H1 (cell line): ENCODE results near the gene SLIT3. TPM values are rescaled to one million over a fixed set of nuclear protein-coding genes. Genes with fewer than 3 reads are reported as not detected.

Source experiments
- CTCF ChIA-PET: fragments of 300-600 bp; sonication (Branson Sonifier 250); formaldehyde crosslinking; loops from one replicate; lab custom pipeline; 2021; ENCODE audit not compliant: partially characterized antibody; lab: Charles Lee
- POLR2A ChIA-PET: fragments of 300-600 bp; sonication (Branson Sonifier 250); formaldehyde crosslinking; loops from one replicate; lab custom pipeline; 2021; ENCODE audit warnings: inconsistent platforms; ENCODE audit not compliant: partially characterized antibody; lab: Charles Lee
- DNase-seq, 2 experiments: peaks; one replicate each; pipeline versions ENCODE4 v3.0.0 to v3.0.0-alpha.2; 2010 to 2022; ENCODE audit warnings: low spot score in 2 of 2, low read depth in 1 of 2, mixed read lengths in 1 of 2
- FAIRE-seq: peaks from 2 replicates; lab custom pipeline; 2011; peaks lifted over from hg19 to GRCh38; lab: Jason Lieb, UNC
- H2AFZ ChIP-seq: 2 replicates; pipeline ENCODE4 v1.8.1; 2012; ENCODE audit warnings: low read length, inconsistent platforms
- H2AK5ac ChIP-seq: 2 replicates; pipeline ENCODE4 v1.6.1; 2013; ENCODE audit warnings: low read depth, low read length
- H2BK120ac ChIP-seq: replicated peaks from 2 replicates; pipeline ENCODE3; 2013; ENCODE audit warnings: low read depth, low read length, inconsistent platforms
- H2BK12ac ChIP-seq: 2 replicates; pipeline ENCODE4 v1.6.1; 2013; ENCODE audit warnings: low read depth, low read length
- H2BK15ac ChIP-seq: 2 replicates; pipeline ENCODE4 v1.6.1; 2013; ENCODE audit warnings: low read length
- H2BK20ac ChIP-seq: 2 replicates; pipeline ENCODE4 v1.6.1; 2013; ENCODE audit warnings: low read length
- H2BK5ac ChIP-seq: 2 replicates; pipeline ENCODE4 v1.6.1; 2013; ENCODE audit warnings: low read depth, low read length
- H3K14ac ChIP-seq: 2 replicates; pipeline ENCODE4 v1.6.1; 2013; ENCODE audit warnings: inconsistent platforms; ENCODE audit not compliant: insufficient read length
- H3K18ac ChIP-seq: 2 replicates; pipeline ENCODE4 v1.6.1; 2013; ENCODE audit warnings: low read length; ENCODE audit errors: extremely low read depth
- H3K23ac ChIP-seq: 2 replicates; pipeline ENCODE4 v1.6.1; 2013; ENCODE audit warnings: inconsistent platforms; ENCODE audit not compliant: insufficient read length
- H3K23me2 ChIP-seq: 2 replicates; pipeline ENCODE4 v1.6.1; 2013; ENCODE audit warnings: low read depth, low read length
- H3K27ac ChIP-seq: 2 replicates; pipeline ENCODE4 v1.6.1; 2011; ENCODE audit warnings: low read depth, low read length, inconsistent platforms
- H3K27me3 ChIP-seq, 4 experiments: replicated peaks in 1 of 4; 1 replicate in 1 of 4; 2 replicates in 3 of 4; pipeline versions ENCODE4 v1.6.1 to v1.8.1; 2011 to 2013; ENCODE audit warnings: low read length in 3 of 4, mild to moderate bottlenecking in 3 of 4, inconsistent platforms in 2 of 4, mixed read lengths in 2 of 4, moderate library complexity in 1 of 4; ENCODE audit not compliant: control insufficient read depth in 3 of 4, insufficient read depth in 3 of 4; ENCODE audit errors: extremely low read depth in 1 of 4
- H3K36me3 ChIP-seq, 4 experiments: 2 replicates each; pipeline versions ENCODE4 v1.6.1 to v1.8.1; 2011 to 2013; ENCODE audit warnings: mild to moderate bottlenecking in 4 of 4, low read length in 3 of 4, moderate library complexity in 2 of 4, control low read depth in 1 of 4, inconsistent platforms in 1 of 4; ENCODE audit not compliant: insufficient read depth in 4 of 4, control insufficient read depth in 2 of 4
- H3K4ac ChIP-seq: replicated peaks from 2 replicates; pipeline ENCODE3; 2013; ENCODE audit warnings: low read length, low read depth, mixed read lengths, inconsistent platforms; ENCODE audit not compliant: insufficient read length
- H3K4me1 ChIP-seq, 4 experiments: replicated peaks in 1 of 4; 1 replicate in 1 of 4; 2 replicates in 3 of 4; pipeline versions ENCODE4 v1.6.1 to v1.8.1; 2011 to 2013; ENCODE audit warnings: low read length in 3 of 4, inconsistent platforms in 2 of 4, mixed read lengths in 1 of 4; ENCODE audit not compliant: insufficient read depth in 4 of 4, control insufficient read depth in 3 of 4
- H3K4me2 ChIP-seq, 2 experiments: 2 replicates each; pipeline versions ENCODE4 v1.6.1 to v1.8.1; 2011 to 2013; ENCODE audit warnings: low read depth in 2 of 2, low read length in 2 of 2, control low read depth in 1 of 2, inconsistent platforms in 1 of 2, mild to moderate bottlenecking in 1 of 2; ENCODE audit not compliant: insufficient read depth in 1 of 2
- H3K4me3 ChIP-seq, 4 experiments: fragments of 200-600, 300-600 bp in 1 of 4; sonication (generic), shearing (Covaris generic), sonication (Bioruptor Twin) in 1 of 4; 2 replicates each; pipeline versions ENCODE4 v1.5.1 to v1.8.1; 2011 to 2016; ENCODE audit warnings: low read length in 4 of 4, low read depth in 3 of 4, control low read depth in 2 of 4, inconsistent platforms in 2 of 4, mild to moderate bottlenecking in 2 of 4, mixed read lengths in 1 of 4, moderate library complexity in 1 of 4; ENCODE audit not compliant: insufficient read depth in 2 of 4; ENCODE audit errors: extremely low read depth in 1 of 4
- H3K56ac ChIP-seq: replicated peaks from 2 replicates; pipeline ENCODE3; 2013; ENCODE audit warnings: low read depth, mild to moderate bottlenecking, mixed read lengths, low read length, inconsistent platforms; ENCODE audit not compliant: insufficient read length
- H3K79me1 ChIP-seq: 2 replicates; pipeline ENCODE4 v1.6.1; 2013; ENCODE audit warnings: low read depth, low read length, control low read depth
- H3K79me2 ChIP-seq, 2 experiments: 2 replicates each; pipeline versions ENCODE4 v1.6.1 to v1.8.1; 2012 to 2013; ENCODE audit warnings: low read length in 2 of 2, mild to moderate bottlenecking in 2 of 2, inconsistent platforms in 1 of 2; ENCODE audit not compliant: insufficient read depth in 2 of 2, control insufficient read depth in 1 of 2
- H3K9ac ChIP-seq, 4 experiments: replicated peaks in 1 of 4; 1 replicate in 1 of 4; 2 replicates in 3 of 4; pipeline versions ENCODE4 v1.6.1 to v1.8.1; 2011 to 2013; ENCODE audit warnings: low read depth in 3 of 4, low read length in 3 of 4, control low read depth in 2 of 4, mild to moderate bottlenecking in 2 of 4, moderate library complexity in 2 of 4, inconsistent platforms in 1 of 4; ENCODE audit errors: extremely low read depth in 1 of 4
- H3K9me3 ChIP-seq, 2 experiments: 2 replicates each; pipeline versions ENCODE4 v1.6.1 to v1.8.1; 2012 to 2013; ENCODE audit warnings: mild to moderate bottlenecking in 2 of 2, moderate library complexity in 2 of 2, control low read depth in 1 of 2, inconsistent platforms in 1 of 2, low read depth in 1 of 2, low read length in 1 of 2, mixed read lengths in 1 of 2; ENCODE audit not compliant: insufficient read depth in 2 of 2
- H4K20me1 ChIP-seq, 2 experiments: replicated peaks in 1 of 2; 2 replicates each; pipeline versions ENCODE3 to v1.8.1; 2011 to 2013; ENCODE audit warnings: inconsistent platforms in 2 of 2, low read length in 2 of 2, mild to moderate bottlenecking in 1 of 2; ENCODE audit not compliant: insufficient read depth in 2 of 2, control insufficient read depth in 1 of 2
- H4K5ac ChIP-seq: 2 replicates; pipeline ENCODE4 v1.6.1; 2013; ENCODE audit warnings: low read length, low read depth, mixed read lengths, inconsistent platforms; ENCODE audit not compliant: insufficient read length
- H4K8ac ChIP-seq: 2 replicates; pipeline ENCODE4 v1.8.0; 2013; ENCODE audit warnings: mild to moderate bottlenecking, moderate library complexity, low read length, inconsistent platforms; ENCODE audit not compliant: insufficient read depth; ENCODE audit errors: extremely low read depth
- H4K91ac ChIP-seq: replicated peaks from 2 replicates; pipeline ENCODE3; 2013; ENCODE audit warnings: low read length, mixed read lengths, inconsistent platforms; ENCODE audit not compliant: insufficient read length
- ATF3 ChIP-seq: IDR thresholded peaks from 2 replicates; pipeline ENCODE4 v1.6.1; 2011; ENCODE audit warnings: low read depth, mild to moderate bottlenecking, low read length; ENCODE audit not compliant: insufficient read depth
- WGBS, 2 experiments: shearing (Covaris generic) in 1 of 2; methylation state at CpG; one replicate each; pipeline versions ENCODE4 v1.1.6 to v1.1.7; 2013 to 2015; ENCODE audit warnings: low lambda C conversion rate in 2 of 2, mixed read lengths in 2 of 2, inconsistent platforms in 1 of 2, low coverage in 1 of 2, missing lambda C conversion rate in 1 of 2; ENCODE audit not compliant: insufficient replicate concordance in 2 of 2, insufficient coverage in 1 of 2, insufficient read length in 1 of 2; ENCODE audit errors: extremely low coverage in 1 of 2, missing lambda C conversion rate in 1 of 2; 5-methylcytosine and 5-hydroxymethylcytosine counted together
- polyA plus RNA-seq, 7 experiments: library from polyadenylated mRNA; depleted of rRNA in 3 of 7; stranded (reverse) in 5 of 7; unstranded in 2 of 7; fragments of >200 nt in 5 of 7; fragments of 200-250 nt in 2 of 7; gene quantifications; 1 replicate in 5 of 7; 2 replicates in 1 of 7; 4 replicates in 1 of 7; pipeline versions ENCODE4 v1.2.1 to v1.2.3, GENCODE V29; 2011 to 2013; ENCODE audit warnings: missing spikeins in 2 of 7, mixed read lengths in 2 of 7
- total RNA-seq: library from RNA; stranded (reverse); fragmentation: NEBNext Ultra II Directional; extraction: Animal tissue kit (Norgen Biotek cat#: 25700); gene quantifications from 2 replicates; pipeline ENCODE4 v1.2.1, GENCODE V29; 2021
- TF ChIP-seq, protein P1 (sequence below): IDR thresholded peaks from 2 replicates; pipeline ENCODE4 v1.6.1; 2011; ENCODE audit warnings: low read length, improper control_type of control experiment

SLIT3 gene
- total and polyA plus RNA-seq, 2 of the 8 experiments (the other 6 are each of a cell fraction or from before 2014, with no cell fraction given), result 1.1 to 1.2 TPM

GRCh38 chr5:169121630-169122420 is 179.1 kb downstream of the SLIT3 start:
- H2BK12ac ChIP-seq, result no peak overlapping the region
- DNase-seq, result no peak
- H2BK5ac ChIP-seq, result no peak overlapping the region
- H3K14ac ChIP-seq, result no peak overlapping the region
- no peak overlapping the region for H4K8ac ChIP-seq
- H3K9ac ChIP-seq, result no peak overlapping the region
- no peaks in the 10 kb centered on the region for H3K23me2 ChIP-seq
- no peak overlapping the region for H3K56ac ChIP-seq
- no peak overlapping the region for H2BK120ac ChIP-seq
- H3K4me3 ChIP-seq, result no peak overlapping the region
- H2BK15ac ChIP-seq, result no peak overlapping the region
- H3K27me3 ChIP-seq, result no peaks in the 10 kb centered on the region
- no peaks in the 10 kb centered on the region for H3K36me3 ChIP-seq
- H2AFZ ChIP-seq, result no peak overlapping the region
- CTCF ChIA-PET, result interaction anchor here (0.6 to 1.6 kb wide), 6 partner anchors 7 to 180 kb away, joined by 3 to 4 read pairs (median 4); no protein-coding TSS in a partner anchor
- no peaks in the 10 kb centered on the region for H3K79me2 ChIP-seq
- WGBS, 2 experiments, result 92% methylated on average over 5 of the region's 5 CpGs; no CpG with 5 or more reads in 1 of the 2 experiments
- no peak overlapping the region for H3K23ac ChIP-seq
- no peak overlapping the region for H3K18ac ChIP-seq
- no peak overlapping the region for H2BK20ac ChIP-seq
- H4K20me1 ChIP-seq, result no peaks in the 10 kb centered on the region
- peaks cover 2 to 9% (median 6%) of the 10 kb centered on the region in 4 experiments; a peak in 5 of 7 replicates for H3K4me1 ChIP-seq
- H3K79me1 ChIP-seq, result no peaks in the 10 kb centered on the region
- no peak overlapping the region for H4K5ac ChIP-seq
- no peak overlapping the region for H3K27ac ChIP-seq
- POLR2A ChIA-PET, result no interaction called here
- H3K4ac ChIP-seq, result no peak overlapping the region
- H3K9me3 ChIP-seq, result peaks cover 0 to 2% of the 10 kb centered on the region in 2 experiments; a peak in 1 of 4 replicates
- H4K91ac ChIP-seq, result no peak overlapping the region
- H2AK5ac ChIP-seq, result no peak overlapping the region
- H3K4me2 ChIP-seq, result no peak overlapping the region
- no peak for FAIRE-seq
- TF ChIP-seq, protein P1, sequence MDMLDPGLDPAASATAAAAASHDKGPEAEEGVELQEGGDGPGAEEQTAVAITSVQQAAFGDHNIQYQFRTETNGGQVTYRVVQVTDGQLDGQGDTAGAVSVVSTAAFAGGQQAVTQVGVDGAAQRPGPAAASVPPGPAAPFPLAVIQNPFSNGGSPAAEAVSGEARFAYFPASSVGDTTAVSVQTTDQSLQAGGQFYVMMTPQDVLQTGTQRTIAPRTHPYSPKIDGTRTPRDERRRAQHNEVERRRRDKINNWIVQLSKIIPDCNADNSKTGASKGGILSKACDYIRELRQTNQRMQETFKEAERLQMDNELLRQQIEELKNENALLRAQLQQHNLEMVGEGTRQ, result no peak
- no peak for TF ChIP-seq ATF3
